ENCODE measurements around the gene KCNF1. TPM values are rescaled to one million over a fixed set of nuclear protein-coding genes. Genes with fewer than 3 reads are reported as not detected.

The KCNF1 gene, protein sequence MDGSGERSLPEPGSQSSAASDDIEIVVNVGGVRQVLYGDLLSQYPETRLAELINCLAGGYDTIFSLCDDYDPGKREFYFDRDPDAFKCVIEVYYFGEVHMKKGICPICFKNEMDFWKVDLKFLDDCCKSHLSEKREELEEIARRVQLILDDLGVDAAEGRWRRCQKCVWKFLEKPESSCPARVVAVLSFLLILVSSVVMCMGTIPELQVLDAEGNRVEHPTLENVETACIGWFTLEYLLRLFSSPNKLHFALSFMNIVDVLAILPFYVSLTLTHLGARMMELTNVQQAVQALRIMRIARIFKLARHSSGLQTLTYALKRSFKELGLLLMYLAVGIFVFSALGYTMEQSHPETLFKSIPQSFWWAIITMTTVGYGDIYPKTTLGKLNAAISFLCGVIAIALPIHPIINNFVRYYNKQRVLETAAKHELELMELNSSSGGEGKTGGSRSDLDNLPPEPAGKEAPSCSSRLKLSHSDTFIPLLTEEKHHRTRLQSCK
- total RNA-seq = not detected
- long read RNA-seq, partial matches to known transcripts = 0 of 2 reads
- long read RNA-seq, other reads (novel, unspliced or antisense) = 0 of 2 reads

DNA sequence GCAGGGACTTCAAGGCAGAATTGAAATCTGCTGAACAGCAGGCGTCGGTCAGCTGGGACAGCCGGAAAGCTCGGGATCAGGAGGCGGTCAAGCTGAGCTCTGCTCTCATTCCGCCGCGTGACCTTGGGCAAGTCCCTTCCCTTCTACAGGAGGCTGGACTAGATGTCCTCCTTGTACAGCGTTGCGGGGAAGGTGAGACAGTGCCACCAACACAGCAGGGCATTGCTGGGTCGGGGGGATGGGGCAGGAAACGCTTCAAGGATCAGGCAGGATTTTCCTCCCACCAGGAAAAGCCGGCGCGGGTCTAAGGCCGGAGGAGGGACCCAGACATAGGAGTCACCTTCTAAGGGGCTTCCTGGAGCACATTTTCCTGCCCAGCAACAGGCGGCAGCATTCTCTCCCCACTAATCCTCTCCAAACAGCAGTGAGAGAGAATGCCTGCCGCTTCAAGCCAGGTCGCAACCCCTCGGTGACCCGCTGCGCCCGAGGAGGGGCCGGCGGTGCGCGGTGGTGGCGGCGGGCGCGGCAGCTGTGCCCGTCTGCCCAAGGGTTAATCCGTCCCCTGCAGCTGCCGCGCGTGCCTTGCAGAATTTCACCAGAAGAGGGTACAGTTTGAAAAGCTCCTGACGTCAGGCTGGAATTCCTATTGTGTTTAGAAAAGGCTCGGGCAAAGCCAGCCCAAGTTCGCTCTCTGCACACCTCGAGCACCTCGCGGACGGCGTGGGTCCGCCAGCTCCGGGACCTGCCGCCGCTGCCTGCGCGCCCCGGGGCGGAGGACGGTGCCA is at the start of gene KCNF1:
KCNF1 (plus strand) TSS at position 644 of the 785 bp plus-strand sequence. CDS start 493 bp downstream, outside the sequence.
- Histone ChIP-seq H3K4me3 (peak within 1 kb of the TSS; percentile 39), H3K9me3 (no peaks in the 10 kb centered on the region), H3K27me3 (ENCODE audit: low read depth) (peaks cover 43% of the 10 kb centered on the region), H3K4me1 (no peaks in the 10 kb centered on the region), H3K36me3 (no peaks in the 10 kb centered on the region), H3K27ac (no peak within 1 kb of the TSS)
- intact Hi-C loops (cut with DNase I) = no loop called here
- TF ChIP-seq, protein P1, sequence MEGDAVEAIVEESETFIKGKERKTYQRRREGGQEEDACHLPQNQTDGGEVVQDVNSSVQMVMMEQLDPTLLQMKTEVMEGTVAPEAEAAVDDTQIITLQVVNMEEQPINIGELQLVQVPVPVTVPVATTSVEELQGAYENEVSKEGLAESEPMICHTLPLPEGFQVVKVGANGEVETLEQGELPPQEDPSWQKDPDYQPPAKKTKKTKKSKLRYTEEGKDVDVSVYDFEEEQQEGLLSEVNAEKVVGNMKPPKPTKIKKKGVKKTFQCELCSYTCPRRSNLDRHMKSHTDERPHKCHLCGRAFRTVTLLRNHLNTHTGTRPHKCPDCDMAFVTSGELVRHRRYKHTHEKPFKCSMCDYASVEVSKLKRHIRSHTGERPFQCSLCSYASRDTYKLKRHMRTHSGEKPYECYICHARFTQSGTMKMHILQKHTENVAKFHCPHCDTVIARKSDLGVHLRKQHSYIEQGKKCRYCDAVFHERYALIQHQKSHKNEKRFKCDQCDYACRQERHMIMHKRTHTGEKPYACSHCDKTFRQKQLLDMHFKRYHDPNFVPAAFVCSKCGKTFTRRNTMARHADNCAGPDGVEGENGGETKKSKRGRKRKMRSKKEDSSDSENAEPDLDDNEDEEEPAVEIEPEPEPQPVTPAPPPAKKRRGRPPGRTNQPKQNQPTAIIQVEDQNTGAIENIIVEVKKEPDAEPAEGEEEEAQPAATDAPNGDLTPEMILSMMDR (IDR thresholded peaks at IDR 0.05) = no peak
- DNase-seq (no peak), ATAC-seq (peak; percentile 8 to 24)

DNA sequence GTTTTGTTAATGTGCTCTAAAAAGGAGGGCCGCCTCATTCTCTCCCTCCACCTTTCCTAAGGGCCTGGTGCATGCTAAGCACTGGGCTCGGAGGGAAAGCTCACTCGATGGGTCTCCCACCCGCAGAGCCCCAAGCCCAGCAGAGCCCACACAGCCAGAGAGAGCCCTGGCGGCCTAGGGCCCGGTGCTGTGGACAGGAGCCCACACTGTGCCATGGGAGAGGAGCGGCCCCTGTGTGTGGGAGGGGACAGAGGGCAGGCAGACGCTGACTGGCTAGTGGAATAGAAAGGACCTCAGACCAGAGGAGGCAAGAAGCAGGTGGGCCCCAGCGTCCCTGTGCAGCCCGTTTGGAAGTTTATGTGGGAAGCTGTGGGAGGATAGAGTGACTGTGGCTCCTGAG is 49.4 kb upstream of the KCNF1 start:
- intact Hi-C loops (cut with DNase I) = no loop called here
- no peak overlapping the region for H3K4me3 ChIP-seq
- H3K27ac ChIP-seq = no peak overlapping the region
- no peaks in the 10 kb centered on the region for H3K9me3 ChIP-seq
- peaks cover 6% of the 10 kb centered on the region for H3K4me1 ChIP-seq
- ATAC-seq (no peak), DNase-seq (no peak)
- TF ChIP-seq, protein P1 (IDR thresholded peaks at IDR 0.05) = no peak
- H3K36me3 ChIP-seq = no peaks in the 10 kb centered on the region
- H3K27me3 ChIP-seq (ENCODE audit: low read depth) = peaks cover 27% of the 10 kb centered on the region

DNA sequence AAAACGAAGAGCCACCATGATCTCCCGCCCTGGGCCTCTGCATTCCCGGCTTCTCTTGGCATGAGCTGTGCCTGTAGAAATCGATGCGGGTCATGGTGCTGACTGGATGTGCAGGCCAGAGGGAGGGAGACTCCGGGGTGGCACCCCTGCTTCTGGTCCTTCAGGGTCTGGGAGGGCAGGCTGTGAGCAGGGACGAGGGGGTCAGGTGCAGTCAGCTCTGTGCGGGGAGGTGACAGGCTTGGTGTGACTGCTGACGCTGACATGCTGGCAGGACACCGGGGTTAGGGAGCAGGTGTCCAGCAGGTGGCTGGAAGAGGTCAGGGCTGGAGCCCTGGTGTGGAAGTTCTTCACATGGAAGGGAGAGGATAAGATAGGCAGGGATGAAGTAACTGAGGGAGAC is 48.7 kb upstream of the KCNF1 start:
- DNase-seq (no peak), ATAC-seq (no peak)
- Histone ChIP-seq H3K27me3 (ENCODE audit: low read depth) (peaks cover 27% of the 10 kb centered on the region), H3K4me3 (no peak overlapping the region), H3K27ac (no peak overlapping the region), H3K9me3 (no peaks in the 10 kb centered on the region), H3K36me3 (no peaks in the 10 kb centered on the region), H3K4me1 (peaks cover 6% of the 10 kb centered on the region)
- TF ChIP-seq, protein P1 (IDR thresholded peaks at IDR 0.05) = no peak
- intact Hi-C loops (cut with DNase I) = no loop called here

DNA sequence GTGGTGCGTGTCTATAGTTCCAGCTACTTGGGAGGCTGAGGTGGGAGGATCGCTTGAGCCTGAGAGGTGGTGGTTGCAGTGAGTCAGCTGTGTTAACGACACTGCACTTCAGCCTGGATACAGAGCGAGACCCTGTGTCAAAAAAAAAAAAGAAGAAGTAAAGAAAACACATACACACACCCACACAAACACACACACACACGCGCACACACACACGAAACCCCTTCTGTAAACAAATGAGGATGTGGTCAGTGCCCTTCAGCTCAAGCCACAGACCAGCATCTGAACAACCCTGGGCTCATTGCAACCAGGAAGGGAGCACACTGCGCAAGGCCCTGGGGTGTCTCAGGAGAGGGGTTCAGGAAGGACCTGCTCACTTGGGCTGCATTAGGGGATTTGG is 47.9 kb upstream of the KCNF1 start:
- DNase-seq (peak; percentile 76), ATAC-seq (peak; percentile 66 to 85)
- Histone ChIP-seq H3K9me3 (no peaks in the 10 kb centered on the region), H3K27ac (no peak overlapping the region), H3K4me3 (no peak overlapping the region), H3K27me3 (ENCODE audit: low read depth) (peaks cover 27% of the 10 kb centered on the region), H3K4me1 (peaks cover 6% of the 10 kb centered on the region), H3K36me3 (no peaks in the 10 kb centered on the region)
- intact Hi-C loops (cut with DNase I) = no loop called here
- TF ChIP-seq, protein P1 (IDR thresholded peaks at IDR 0.05) = no peak

DNA sequence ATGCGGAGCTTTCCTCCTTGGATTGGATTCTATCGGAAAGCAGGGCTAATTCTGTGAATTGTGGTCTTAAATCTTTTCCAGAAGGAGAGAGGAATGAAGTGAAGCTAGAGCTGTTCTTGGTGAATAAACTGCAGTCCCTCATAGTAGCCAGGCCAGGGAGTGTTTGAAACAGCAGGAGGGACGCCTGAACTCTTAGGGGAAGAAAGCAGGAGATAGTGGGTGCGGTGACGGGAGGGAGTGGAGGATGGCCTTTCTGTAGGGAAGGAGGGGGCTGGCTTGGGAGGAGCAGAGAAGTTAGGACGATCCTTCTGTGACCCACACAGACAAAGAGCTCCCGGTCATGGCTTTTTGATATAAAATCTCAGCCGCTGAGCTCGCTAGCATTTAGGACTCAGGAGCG is 47.5 kb upstream of the KCNF1 start:
- TF ChIP-seq, protein P1 (IDR thresholded peaks at IDR 0.05) = no peak
- Histone ChIP-seq H3K4me3 (no peak overlapping the region), H3K36me3 (no peaks in the 10 kb centered on the region), H3K4me1 (peaks cover 6% of the 10 kb centered on the region), H3K27me3 (ENCODE audit: low read depth) (peaks cover 27% of the 10 kb centered on the region), H3K27ac (no peak overlapping the region), H3K9me3 (no peaks in the 10 kb centered on the region)
- ATAC-seq (no peak), DNase-seq (no peak)
- intact Hi-C loops (cut with DNase I) = no loop called here

Measured in lower lobe of right lung (tissue), 2 donors.